HG03139 (cell line): Measurements from ENCODE around the gene DPP6.
"Not testable (repeated sequence)": the region's sequence is repeated elsewhere in the genome, so short reads cannot be mapped to it uniquely, and the experiment has no call there.

Experiments used
- ATAC-seq: cut with Tn5 transposase; IDR thresholded peaks from one replicate; pipeline ENCODE4 v1.9.1; 2021; ENCODE audit not compliant: unreplicated experiment

Gene DPP6

DNA sequence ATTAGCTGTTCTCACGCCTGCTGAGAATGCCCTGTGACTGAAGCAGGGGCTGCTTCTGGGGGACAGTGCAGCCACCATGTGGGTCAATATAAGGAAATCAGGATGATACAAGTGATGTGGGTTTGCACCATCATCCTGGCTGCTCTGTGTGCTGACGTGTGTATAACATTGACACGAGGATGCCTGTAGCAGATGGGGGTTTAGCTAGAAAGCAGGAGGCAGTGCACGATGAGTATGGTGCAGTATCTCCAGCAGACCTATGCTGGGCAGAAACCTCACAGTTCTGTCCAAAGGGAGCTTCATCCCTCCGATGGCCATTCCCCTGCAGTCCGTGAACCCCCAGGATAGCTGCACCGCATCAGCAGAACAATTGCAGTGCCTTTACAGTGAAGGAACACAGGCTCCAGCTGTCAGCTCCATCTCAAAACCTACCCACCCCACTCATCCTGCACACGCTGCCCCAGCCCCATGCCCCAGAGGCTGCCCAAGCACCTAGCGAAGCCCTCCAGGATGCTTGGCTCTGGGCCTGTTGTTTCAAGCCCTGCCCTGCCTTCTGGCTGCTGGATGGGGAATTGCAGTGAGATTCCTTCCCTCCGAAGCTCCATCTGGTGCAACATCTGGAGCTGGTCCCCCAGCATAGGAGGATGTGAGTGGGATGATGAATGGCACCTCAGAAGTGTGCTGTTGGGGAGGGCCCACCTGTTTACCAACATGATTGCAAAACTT is 96.8 kb downstream of the DPP6 start:
- not testable (repeated sequence) for ATAC-seq

DNA sequence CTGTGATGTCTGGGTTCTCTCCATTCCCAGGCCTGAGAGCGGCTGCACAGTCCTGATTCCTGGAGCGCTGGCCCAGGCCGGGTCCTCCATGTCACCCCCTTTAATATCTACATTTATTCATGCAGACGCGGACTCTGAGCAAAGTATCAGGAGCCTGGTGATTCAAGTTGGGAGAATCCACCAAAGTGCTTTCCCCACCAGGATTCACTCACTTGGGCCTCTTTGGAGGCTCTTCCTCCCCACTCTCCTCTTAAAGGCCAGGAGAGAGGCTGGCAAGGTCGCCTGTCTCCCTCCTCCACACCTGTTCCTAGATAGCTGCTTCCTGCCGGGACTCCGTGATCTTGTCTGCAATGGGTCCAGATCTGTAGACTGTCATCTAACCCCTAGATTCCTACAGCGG is 98.5 kb downstream of the DPP6 start:
- not testable (repeated sequence) for ATAC-seq

DNA sequence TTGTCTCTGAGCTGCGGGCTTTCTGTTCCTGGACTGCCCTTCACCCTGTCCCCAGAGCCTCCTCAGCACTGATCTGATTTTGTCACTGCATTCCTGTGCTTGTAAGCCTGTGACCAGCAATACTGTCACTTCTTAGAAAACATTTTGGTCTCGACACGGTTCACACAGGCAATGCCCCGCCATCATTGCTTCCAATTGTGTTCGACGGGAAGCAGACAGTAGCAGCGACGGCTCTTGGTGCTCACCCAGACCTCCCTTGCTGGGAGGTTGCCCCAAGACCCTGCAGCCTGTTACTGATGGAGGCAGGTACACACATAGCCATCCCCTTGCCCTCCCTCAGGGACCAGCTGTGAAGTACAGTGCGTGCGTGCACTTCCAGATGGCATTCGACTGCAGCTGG is 99.1 kb downstream of the DPP6 start:
- not testable (repeated sequence) for ATAC-seq

DNA sequence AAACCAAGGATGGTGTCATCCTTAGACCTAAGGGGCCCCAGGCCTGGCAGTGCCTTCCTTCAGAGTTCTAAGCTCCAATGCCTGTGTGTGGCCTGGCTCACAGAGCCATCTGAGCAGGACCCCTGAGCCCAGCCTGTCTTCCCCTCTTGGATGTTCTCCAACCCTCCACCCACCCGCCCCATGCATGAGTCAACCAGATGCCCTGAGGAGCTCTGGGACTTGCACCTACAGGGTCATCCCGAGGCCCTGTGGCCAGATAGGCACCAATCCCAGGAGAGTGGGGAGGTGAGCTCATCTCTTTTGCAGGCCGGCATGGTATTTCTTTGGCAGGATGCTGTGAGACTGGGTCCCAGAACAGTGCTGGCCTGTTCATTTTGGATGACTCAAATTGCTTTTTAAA is 103.7 kb downstream of the DPP6 start:
- not testable (repeated sequence) for ATAC-seq

- ATAC-seq: not testable (repeated sequence)
Observed at GRCh38 chr7:154162921-154163320, 110.7 kb downstream of the DPP6 start.

DNA sequence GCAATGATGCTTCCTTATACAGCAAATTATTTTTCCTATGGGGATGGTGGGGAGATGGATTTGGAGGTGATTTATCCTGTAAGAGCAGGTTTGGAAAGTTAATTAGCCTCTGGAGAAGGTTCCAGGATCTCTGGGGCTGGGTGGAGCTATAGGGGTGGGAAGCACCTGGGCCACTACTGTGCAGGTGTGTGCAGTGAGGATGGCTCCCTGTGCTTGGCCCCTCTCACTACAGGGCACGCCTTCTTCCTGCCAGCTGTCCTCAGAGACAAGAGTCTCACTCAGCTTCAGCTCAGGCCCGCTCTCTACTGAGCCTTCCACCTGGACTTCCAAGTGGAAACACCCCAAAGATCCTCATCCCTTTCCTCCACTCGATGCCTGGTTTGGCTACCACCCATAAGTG is 111.4 kb downstream of the DPP6 start:
- not testable (repeated sequence) for ATAC-seq

- no peak for ATAC-seq
Observed at GRCh38 chr7:154167051-154167450, 114.9 kb downstream of the DPP6 start.

DNA sequence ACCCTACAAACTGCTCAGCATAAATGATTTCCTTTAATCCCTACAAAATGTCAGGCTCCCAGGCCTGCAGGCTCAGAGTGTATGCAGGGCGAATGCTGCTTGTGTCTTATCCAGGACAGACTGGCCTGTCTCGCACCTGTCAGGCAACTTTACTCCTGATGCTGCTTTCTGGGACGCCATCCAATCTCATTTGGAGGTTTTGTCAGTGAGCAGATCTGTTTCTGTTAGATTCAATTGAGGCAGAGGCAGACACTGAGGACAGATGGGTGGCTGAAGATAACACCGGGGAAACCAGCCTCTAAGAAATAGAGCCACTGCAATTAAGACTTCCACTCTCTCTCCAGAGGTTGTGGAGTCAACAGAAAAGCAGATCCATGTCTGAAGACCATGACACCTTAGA is 115.6 kb downstream of the DPP6 start:
- no peak for ATAC-seq

DNA sequence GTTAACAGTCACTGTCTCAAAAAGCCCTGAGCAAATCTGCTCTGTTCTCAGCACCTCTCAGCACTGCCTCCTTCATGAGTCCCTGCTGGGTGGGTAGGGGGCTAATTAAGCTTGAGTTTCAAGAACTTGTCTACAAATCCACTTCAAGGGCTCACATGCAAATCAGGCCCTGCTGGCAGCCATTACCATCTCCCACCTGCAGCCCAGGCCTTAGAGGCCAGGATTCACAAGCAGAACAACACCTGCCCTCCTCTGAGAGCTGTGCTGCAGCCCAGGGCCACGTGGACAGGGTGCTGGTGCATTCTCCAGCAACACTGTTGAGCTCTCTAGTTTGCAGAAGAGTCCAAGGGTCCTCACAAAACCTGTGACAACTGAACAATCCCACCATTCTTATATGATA is 119.2 kb downstream of the DPP6 start:
- no peak for ATAC-seq

DNA sequence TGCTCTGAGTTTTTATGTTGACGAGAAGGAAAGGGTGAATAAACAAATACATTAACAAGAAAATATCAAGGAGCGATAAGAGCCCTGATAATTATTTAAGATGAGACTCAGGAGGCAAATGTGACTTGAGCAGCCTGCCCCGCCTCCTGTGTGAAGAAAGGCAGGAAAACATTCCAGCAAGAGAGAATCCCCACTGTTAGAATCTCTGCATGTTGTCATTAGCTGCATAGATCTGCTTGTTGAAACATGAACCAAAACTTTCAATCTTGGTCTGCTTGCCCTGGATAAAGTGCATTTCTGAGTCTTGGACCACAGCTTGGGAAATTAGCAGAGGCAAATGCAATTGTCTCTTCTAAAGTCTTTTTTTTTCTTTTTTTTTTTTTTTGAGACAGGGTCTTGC is 120.0 kb downstream of the DPP6 start:
- ATAC-seq: no peak

GRCh38 chr7:154177584-154177983 is 125.4 kb downstream of the DPP6 start:
- ATAC-seq: no peak

DNA sequence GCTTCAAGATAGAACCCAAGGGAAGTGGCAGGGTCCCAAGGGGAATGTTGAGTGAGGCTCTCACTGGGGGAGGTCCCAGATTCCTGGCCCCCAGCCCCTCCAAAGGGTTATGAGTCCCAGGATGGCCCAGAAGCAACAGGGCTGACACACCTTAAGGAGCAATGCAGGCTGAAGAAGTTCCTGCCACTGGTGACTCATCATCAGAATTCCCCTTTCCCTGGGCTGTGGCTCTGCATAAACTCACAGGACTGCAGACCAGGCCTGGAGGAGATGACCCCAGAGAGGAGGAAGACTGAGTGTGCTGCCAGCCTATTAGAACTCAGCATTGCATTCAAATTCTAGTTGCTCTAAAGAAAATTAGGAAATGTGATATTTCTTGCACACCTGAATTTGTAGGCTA is 126.7 kb downstream of the DPP6 start:
- ATAC-seq: no peak

- ATAC-seq: no peak
Observed at GRCh38 chr7:154183482-154183881, 131.3 kb downstream of the DPP6 start.

GRCh38 chr7:154183946-154184345 is 131.7 kb downstream of the DPP6 start:
- ATAC-seq: no peak

DNA sequence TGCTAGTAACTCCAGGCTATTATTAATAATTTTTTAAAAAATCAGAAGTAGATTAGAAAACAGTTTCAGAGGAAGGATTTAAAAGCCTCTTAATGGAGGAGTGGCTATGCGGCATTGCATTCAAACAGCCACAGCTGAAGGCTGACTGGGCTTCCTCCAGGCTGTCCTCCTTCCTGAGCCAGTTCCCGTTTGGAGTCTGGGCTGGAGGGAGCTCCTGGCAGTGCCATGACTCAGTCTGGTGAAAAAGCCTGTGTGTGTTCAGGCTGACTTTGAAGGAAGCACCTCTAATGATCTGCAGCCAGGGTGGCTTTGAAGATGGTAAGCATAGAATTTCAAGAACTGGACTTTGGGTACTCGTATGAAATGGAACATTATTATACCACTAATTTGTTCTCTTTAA is 134.6 kb downstream of the DPP6 start:
- no peak for ATAC-seq

- no peak for ATAC-seq
Observed at GRCh38 chr7:154188330-154188729, 136.1 kb downstream of the DPP6 start.

GRCh38 chr7:154195266-154195665 is 143.1 kb downstream of the DPP6 start:
- ATAC-seq: no peak

- no peak for ATAC-seq
Observed at GRCh38 chr7:154198481-154198880, 146.3 kb downstream of the DPP6 start.

- ATAC-seq: no peak
Observed at GRCh38 chr7:154200241-154200640, 148.0 kb downstream of the DPP6 start.

DNA sequence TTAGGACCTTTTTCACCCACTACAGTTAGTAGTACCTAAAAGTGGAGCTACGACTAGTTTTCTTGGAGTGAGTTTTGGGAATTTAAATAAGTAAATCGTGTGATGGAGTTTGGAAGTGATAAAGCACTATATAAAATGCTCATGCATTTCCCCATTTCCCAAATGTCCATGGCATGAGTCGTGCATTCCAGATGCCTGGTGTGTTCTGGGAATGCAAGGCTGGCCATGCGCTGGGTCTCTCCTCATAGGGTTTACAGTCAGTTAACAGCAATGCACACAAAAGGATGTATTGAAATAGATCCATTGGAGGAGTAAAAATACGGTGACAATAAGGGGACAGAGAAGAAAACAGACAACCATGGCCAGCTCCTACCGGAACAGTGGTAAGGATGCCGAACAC is 149.8 kb downstream of the DPP6 start:
- ATAC-seq: no peak

GRCh38 chr7:154204046-154204445 is 151.8 kb downstream of the DPP6 start:
- no peak for ATAC-seq

GRCh38 chr7:154212861-154213260 is 160.7 kb downstream of the DPP6 start:
- ATAC-seq: no peak

- no peak for ATAC-seq
Observed at GRCh38 chr7:154217688-154218340, 165.6 kb downstream of the DPP6 start.
